Measurements from ENCODE around the gene ASB16.

ASB16 gene

GRCh38 chr17:44210342-44211192, 40.1 kb downstream of the ASB16 start:
- peak; percentile 97 for DNase-seq (ENCODE audit: low spot score)

- DNase-seq (ENCODE audit: low spot score), result no peak
Measured at GRCh38 chr17:44211281-44212265, 41.1 kb downstream of the ASB16 start.

GRCh38 chr17:44212507-44213402, 42.3 kb downstream of the ASB16 start:
- no peak for DNase-seq (ENCODE audit: low spot score)

- DNase-seq (ENCODE audit: low spot score), result no peak
Measured at GRCh38 chr17:44213403-44214229, 43.1 kb downstream of the ASB16 start.

- DNase-seq (ENCODE audit: low spot score), result no peak
Measured at GRCh38 chr17:44214230-44214494, 43.7 kb downstream of the ASB16 start.

- DNase-seq (ENCODE audit: low spot score), result no peak
Measured at GRCh38 chr17:44214896-44215295, 44.4 kb downstream of the ASB16 start.

GRCh38 chr17:44216173-44216572, 45.7 kb downstream of the ASB16 start:
- no peak for DNase-seq (ENCODE audit: low spot score)

- no peak for DNase-seq (ENCODE audit: low spot score)
Measured at GRCh38 chr17:44216694-44217093, 46.2 kb downstream of the ASB16 start.

GRCh38 chr17:44217738-44218343, 47.3 kb downstream of the ASB16 start:
- DNase-seq (ENCODE audit: low spot score), result no peak

GRCh38 chr17:44218344-44219107, 48.0 kb downstream of the ASB16 start:
- DNase-seq (ENCODE audit: low spot score), result peak; percentile 86

GRCh38 chr17:44219108-44219615, 48.7 kb downstream of the ASB16 start:
- DNase-seq (ENCODE audit: low spot score), result peak; percentile 71

GRCh38 chr17:44219616-44220212, 49.2 kb downstream of the ASB16 start, which contains the start of gene UBTF:
Gene UBTF (minus strand): TSS chr17:44219675. CDS start chr17:44218229, 1,446 bp downstream.
- peak; percentile 65 for DNase-seq (ENCODE audit: low spot score)

GRCh38 chr17:44220213-44221083, 49.9 kb downstream of the ASB16 start:
- DNase-seq (ENCODE audit: low spot score), result peak; percentile 54

- DNase-seq (ENCODE audit: low spot score), result peak; percentile 78
Measured at GRCh38 chr17:44221084-44221861, 50.8 kb downstream of the ASB16 start.

GRCh38 chr17:44221862-44222111, 51.3 kb downstream of the ASB16 start:
- DNase-seq (ENCODE audit: low spot score), result no peak

GRCh38 chr17:44222112-44222869, 51.8 kb downstream of the ASB16 start:
- peak; percentile 88 for DNase-seq (ENCODE audit: low spot score)

GRCh38 chr17:44223541-44224071, 53.1 kb downstream of the ASB16 start:
- no peak for DNase-seq (ENCODE audit: low spot score)
